K562 (cell line): ENCODE results near the gene ZBTB43. TPM values are rescaled to one million over a fixed set of nuclear protein-coding genes. Genes with fewer than 3 reads are reported as not detected.

ENCODE experiments used
- ATAC-seq: fragments of 200-7000 bp; cut with Tn5 transposase; 3 replicates; pipeline ENCODE4 v1.9.1; 2020; ENCODE audit warnings: moderate library complexity
- BruUV-seq: library from RNA; stranded (reverse); fragments of 400-500 nt; replicated peaks from 2 replicates; lab custom pipeline; 2021; lab: Mats Ljungman, UMichigan
- CTCF ChIA-PET: fragments of 300-600 bp; formaldehyde crosslinking; extraction: SDS; loops from one replicate; lab custom pipeline; 2021; ENCODE audit warnings: low intra/inter-chr PET ratio; lab: Yijun Ruan, JAX
- POLR2A ChIA-PET: fragments of 300-600, 350-650 bp; sonication (Branson Sonifier 250); formaldehyde crosslinking; extraction: SDS; loops from one replicate; lab custom pipeline; 2021; ENCODE audit warnings: antibody characterized with exemption, inconsistent platforms; lab: Yijun Ruan, JAX
- DNase-seq, 4 experiments: peaks; one replicate each; pipeline versions ENCODE4 v3.0.0 to v3.0.0-alpha.2; 2011 to 2018; ENCODE audit warnings: low spot score in 3 of 4, mixed read lengths in 3 of 4; ENCODE audit errors: extremely low read depth in 1 of 4
- FAIRE-seq: peaks from 2 replicates; lab custom pipeline; 2011; peaks lifted over from hg19 to GRCh38; lab: Jason Lieb, UNC
- H2AFZ ChIP-seq: 2 replicates; pipeline ENCODE4 v1.6.0; 2011; ENCODE audit warnings: low read depth, low read length, control low read depth, inconsistent platforms
- H3K27ac ChIP-seq: fragments of 200-600 bp; 3 replicates; pipeline ENCODE4 v1.8.0; 2011; ENCODE audit warnings: low read depth, mild to moderate bottlenecking, control low read depth, inconsistent platforms, low read length, moderate library complexity, mixed read lengths; ENCODE audit errors: extremely low read depth
- H3K27me3 ChIP-seq, 2 experiments: fragments of 300-600 bp in 1 of 2; 2 replicates in 1 of 2; 3 replicates in 1 of 2; pipeline versions ENCODE4 v1.6.0 to v1.8.0; 2011; ENCODE audit warnings: inconsistent platforms in 2 of 2, low read length in 2 of 2, mild to moderate bottlenecking in 1 of 2, mixed read lengths in 1 of 2, moderate library complexity in 1 of 2; ENCODE audit not compliant: control insufficient read depth in 2 of 2, insufficient read depth in 2 of 2
- H3K36me3 ChIP-seq: fragments of 300-600 bp; 3 replicates; pipeline ENCODE4 v1.8.0; 2011; ENCODE audit warnings: mild to moderate bottlenecking, low read length, inconsistent platforms; ENCODE audit not compliant: control insufficient read depth, insufficient read depth
- H3K4me1 ChIP-seq, 2 experiments: fragments of 200-600 bp in 1 of 2; replicated peaks in 1 of 2; 2 replicates in 1 of 2; 3 replicates in 1 of 2; pipeline versions ENCODE4 v1.5.1 to v1.8.0; 2011; ENCODE audit warnings: inconsistent platforms in 2 of 2, low read length in 2 of 2, mild to moderate bottlenecking in 1 of 2, mixed read lengths in 1 of 2, moderate library complexity in 1 of 2; ENCODE audit not compliant: control insufficient read depth in 2 of 2, insufficient read depth in 2 of 2
- H3K4me2 ChIP-seq: 2 replicates; pipeline ENCODE4 v1.6.1; 2011; ENCODE audit warnings: low read length, control low read depth, inconsistent platforms, mixed read lengths; ENCODE audit not compliant: insufficient read depth
- H3K4me3 ChIP-seq: fragments of 200-600 bp; sonication (generic), shearing (Covaris generic); 2 replicates; pipeline ENCODE4 v1.5.1; 2016; ENCODE audit warnings: control low read depth, inconsistent platforms
- H3K79me2 ChIP-seq: fragments of 200-600 bp; 3 replicates; pipeline ENCODE4 v1.8.0; 2011; ENCODE audit warnings: low read length, inconsistent platforms; ENCODE audit not compliant: control insufficient read depth, insufficient read depth
- H3K9ac ChIP-seq, 2 experiments: 2 replicates each; pipeline versions ENCODE4 v1.6.0 to v1.6.1; 2011; ENCODE audit warnings: low read depth in 2 of 2, low read length in 2 of 2, control low read depth in 1 of 2, inconsistent platforms in 1 of 2, mild to moderate bottlenecking in 1 of 2, mixed read lengths in 1 of 2; ENCODE audit not compliant: insufficient read depth in 1 of 2
- H3K9me1 ChIP-seq: one replicate; pipeline ENCODE4 v1.6.0; 2011; ENCODE audit warnings: inconsistent platforms, mild to moderate bottlenecking, low read length, moderate library complexity; ENCODE audit not compliant: control insufficient read depth, insufficient read depth
- H3K9me3 ChIP-seq: replicated peaks from 2 replicates; pipeline ENCODE4 v1.5.1; 2011; ENCODE audit warnings: low read depth, low read length, inconsistent platforms; ENCODE audit not compliant: control insufficient read depth, insufficient read depth
- H4K20me1 ChIP-seq: replicated peaks from 2 replicates; pipeline ENCODE4 v1.6.1; 2011; ENCODE audit warnings: low read length, inconsistent platforms, mixed read lengths; ENCODE audit not compliant: control insufficient read depth, insufficient read depth
- CAMTA2 ChIP-seq: fragments of 250-450 bp; sonication (Bioruptor Pico); conservative IDR thresholded peaks from 2 replicates; pipeline ENCODE4 v1.5.1; 2022
- ELF1 ChIP-seq: fragments of 200-800 bp; sonication (Bioruptor generic); IDR thresholded peaks from 2 replicates; pipeline ENCODE4 v1.6.1; 2016; ENCODE audit warnings: missing genetic modification characterization, missing compliant biosample characterization
- KDM2B ChIP-seq: fragments of 250-450 bp; sonication (Bioruptor Pico); IDR thresholded peaks from 2 replicates; pipeline ENCODE4 v1.8.0; 2021; ENCODE audit warnings: mild to moderate bottlenecking, moderate library complexity
- KDM4B ChIP-seq, 2 experiments: fragments of 450-650 bp in 1 of 2; sonication (generic) in 1 of 2; IDR thresholded peaks; 2 replicates each; pipeline ENCODE4 v1.6.1; 2016 to 2017; ENCODE audit warnings: borderline replicate concordance in 2 of 2, antibody characterized with exemption in 1 of 2, low read depth in 1 of 2, mild to moderate bottlenecking in 1 of 2
- MECOM ChIP-seq: fragments of 250-450 bp; sonication (Bioruptor Pico); IDR thresholded peaks from 2 replicates; pipeline ENCODE4 v1.8.0; 2022; ENCODE audit warnings: inconsistent platforms
- PCBP2 ChIP-seq: fragments of 200-400 bp; formaldehyde crosslinking; IDR thresholded peaks from 2 replicates; pipeline ENCODE4 v1.6.1; 2018; ENCODE audit warnings: low read length, low read depth, mild to moderate bottlenecking, moderate library complexity; ENCODE audit not compliant: poor library complexity, severe bottlenecking
- PHB ChIP-seq: fragments of 250-450 bp; sonication (Bioruptor Pico); IDR thresholded peaks from 2 replicates; pipeline ENCODE4 v1.5.0; 2021
- RBM39 ChIP-seq: fragments of 200-400 bp; formaldehyde crosslinking; optimal IDR thresholded peaks from 2 replicates; pipeline ENCODE3; 2018; ENCODE audit warnings: low read depth, low read length
- RCOR1 ChIP-seq, 2 experiments: IDR thresholded peaks; 2 replicates each; pipeline ENCODE4 v1.6.1; 2012; ENCODE audit warnings: low read depth in 2 of 2, low read length in 2 of 2, borderline replicate concordance in 1 of 2, improper control_type of control experiment in 1 of 2
- SMARCE1 ChIP-seq: fragments of 450-650 bp; IDR thresholded peaks from 2 replicates; pipeline ENCODE4 v1.7.1; 2016; ENCODE audit warnings: mild to moderate bottlenecking
- SNIP1 ChIP-seq: fragments of 450-650 bp; IDR thresholded peaks from 2 replicates; pipeline ENCODE4 v1.7.1; 2017; ENCODE audit warnings: low read depth, mild to moderate bottlenecking
- SREBF1 ChIP-seq: fragments of 150-350 bp; IDR thresholded peaks from 2 replicates; pipeline ENCODE4 v1.6.1; 2014; ENCODE audit warnings: antibody characterized with exemption, low read depth, low read length, borderline replicate concordance
- STAG1 ChIP-seq: sonication (generic); formaldehyde crosslinking; IDR thresholded peaks from 2 replicates; pipeline ENCODE4 v1.5.0; 2020; ENCODE audit warnings: missing genetic modification reagents, borderline replicate concordance
- UBTF ChIP-seq, 2 experiments: IDR thresholded peaks; 2 replicates each; pipeline ENCODE4 v1.6.1; 2012; ENCODE audit warnings: improper control_type of control experiment in 2 of 2, low read depth in 2 of 2, low read length in 2 of 2, borderline replicate concordance in 1 of 2
- ZBTB26 ChIP-seq: fragments of 450-650 bp; formaldehyde crosslinking; IDR thresholded peaks from 2 replicates; pipeline ENCODE4 v1.4.0; 2022; ENCODE audit warnings: missing genetic modification characterization
- ZFP91 ChIP-seq: sonication (generic); formaldehyde crosslinking; IDR thresholded peaks from 2 replicates; pipeline ENCODE4 v1.8.0; 2022; ENCODE audit warnings: mild to moderate bottlenecking, missing genetic modification reagents
- ZNF143 ChIP-seq: sonication (generic); formaldehyde crosslinking; IDR thresholded peaks from 2 replicates; pipeline ENCODE4 v1.9.0; 2022; ENCODE audit warnings: mild to moderate bottlenecking, missing genetic modification reagents
- ZNF583 ChIP-seq: fragments of 250-450 bp; sonication (Bioruptor Pico); IDR thresholded peaks from 2 replicates; pipeline ENCODE4 v1.4.0; 2020
- WGBS: fragments of 100-300 bp; shearing (Covaris generic); methylation state at CpG from one replicate; pipeline ENCODE4 v1.1.6; 2016; ENCODE audit warnings: low coverage, mixed read lengths; ENCODE audit not compliant: insufficient coverage; ENCODE audit errors: missing lambda C conversion rate; 5-methylcytosine and 5-hydroxymethylcytosine counted together
- in situ Hi-C: fragments of 300-500 bp; cut with MboI; formaldehyde crosslinking; loops from 4 replicates; pipeline ENCODE4 v1.15.0; 2018; ENCODE audit warnings: inconsistent platforms, mixed read lengths
- intact Hi-C: fragments of 100-400 bp; cut with micrococcal nuclease; formaldehyde crosslinking; loops from 2 replicates; pipeline ENCODE4 v1.14.2; 2022
- polyA plus RNA-seq, 8 experiments: library from polyadenylated mRNA; depleted of rRNA in 4 of 8; stranded (reverse) in 5 of 8; unstranded in 3 of 8; fragments of >200 nt; fragmentation: Nextera tagmentation in 2 of 8; fragmentation: Illumina TruSeq in 1 of 8; extraction: Ambion mirVana in 2 of 8; extraction: Trizol in 1 of 8; gene quantifications; 2 replicates each; pipeline versions ENCODE4 v1.2.1 to v1.2.3, GENCODE V29; 2011 to 2014; ENCODE audit warnings: inconsistent platforms in 1 of 8, missing spikeins in 1 of 8
- total RNA-seq, 7 experiments: library from RNA; depleted of rRNA in 6 of 7; stranded (reverse); fragments of >200 nt in 6 of 7; fragmentation: Illumina TruSeq in 2 of 7; extraction: Trizol in 2 of 7; gene quantifications; 2 replicates each; pipeline versions ENCODE4 v1.2.1 to v1.2.3, GENCODE V29; 2011 to 2021; ENCODE audit warnings: low replicate concordance in 1 of 7

ZBTB43 gene
- total and polyA plus RNA-seq, 9 of the 15 experiments (the other 6 are each of a cell fraction or from before 2014, with no cell fraction given): 3.9 to 17.2 (median 9.1) TPM

DNA sequence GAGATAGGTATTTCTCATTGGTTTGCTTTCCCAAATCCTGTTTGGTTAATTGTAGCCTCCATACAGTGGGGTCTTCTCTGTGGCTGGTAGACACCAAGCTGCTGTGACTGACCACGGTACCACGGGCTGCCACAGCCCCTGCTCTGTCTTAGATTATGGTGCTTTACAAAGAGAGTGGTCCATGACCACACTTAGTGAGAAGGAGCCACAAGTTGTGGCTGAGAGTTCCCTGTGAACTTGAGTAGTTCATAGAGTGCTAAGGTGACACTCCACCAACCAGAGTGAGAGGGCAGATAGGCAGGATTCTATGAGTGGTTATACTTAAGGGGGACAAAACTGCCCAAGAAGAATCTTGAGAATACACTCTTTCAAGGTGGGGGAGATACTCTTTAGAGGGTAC, 29.8 kb downstream of the ZBTB43 start (continued):
- TF ChIP-seq UBTF (IDR thresholded peaks at IDR 0.05; ENCODE audit: borderline replicate concordance in 1 of 2, low read depth in 2 of 2, low read length in 2 of 2): no peak

DNA sequence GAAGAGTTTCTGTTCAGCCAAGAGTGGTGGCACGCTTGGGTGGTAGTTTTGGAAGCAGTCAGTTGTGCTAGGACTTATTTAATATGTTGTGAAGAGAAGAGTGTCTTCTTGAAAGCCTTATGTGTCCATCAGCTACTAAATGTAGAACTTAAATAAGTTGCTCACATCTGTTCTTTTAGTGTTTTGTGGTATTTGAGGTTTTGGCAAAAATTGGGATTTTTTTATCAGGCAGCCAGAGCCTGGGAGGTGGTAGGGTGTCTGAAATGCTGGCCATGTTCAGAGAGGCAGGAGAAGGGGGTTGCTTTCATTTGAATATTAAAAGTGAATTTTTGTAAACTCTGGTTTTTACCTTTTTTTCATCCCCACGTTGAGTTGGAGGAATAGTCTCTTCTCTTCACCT, 31.4 kb downstream of the ZBTB43 start:
- no peaks in the 10 kb centered on the region for H4K20me1 ChIP-seq
- no peak overlapping the region for H3K4me3 ChIP-seq
- FAIRE-seq (no peak), ATAC-seq (no peak), DNase-seq (no peak)
- H3K4me2 ChIP-seq: no peak overlapping the region
- BruUV-seq: no TSS peak
- peaks cover 12% of the 10 kb centered on the region; the same call in 2 of the 3 replicates for H3K79me2 ChIP-seq
- no peak overlapping the region for H3K9ac ChIP-seq
- in situ Hi-C loops (no loop called here), intact Hi-C loops (no loop called here)
- H3K4me1 ChIP-seq: no peaks in the 10 kb centered on the region
- POLR2A ChIA-PET: interaction anchor here (0.6 kb wide), 1 partner anchor 24 kb away, joined by 3 read pairs; no protein-coding TSS in a partner anchor
- CTCF ChIA-PET: no interaction called here
- H3K36me3 ChIP-seq: peaks cover 51% of the 10 kb centered on the region
- WGBS: 88% methylated on average over 2 of the region's 2 CpGs
- peaks cover 4% of the 10 kb centered on the region for H3K9me1 ChIP-seq
- H2AFZ ChIP-seq: no peak overlapping the region
- H3K9me3 ChIP-seq: no peaks in the 10 kb centered on the region
- no peak overlapping the region for H3K27ac ChIP-seq
- H3K27me3 ChIP-seq: no peaks in the 10 kb centered on the region
- no peak for TF ChIP-seq RBM39
- TF ChIP-seq KDM4B (IDR thresholded peaks at IDR 0.05; ENCODE audit: borderline replicate concordance in 2 of 2, low read depth in 1 of 2): no peak
- no peak for TF ChIP-seq SMARCE1
- no peak for TF ChIP-seq PCBP2
- TF ChIP-seq SREBF1: no peak
- TF ChIP-seq SNIP1: no peak
- TF ChIP-seq ZNF583 (CRISPR knock-in tag): no peak
- TF ChIP-seq ZBTB26 (CRISPR knock-in tag): no peak
- TF ChIP-seq KDM2B (CRISPR knock-in tag): no peak
- TF ChIP-seq PHB (CRISPR knock-in tag): no peak
- no peak for TF ChIP-seq STAG1 (CRISPR knock-in tag)
- TF ChIP-seq ELF1 (tag): no peak
- TF ChIP-seq RCOR1 (IDR thresholded peaks at IDR 0.05; ENCODE audit: borderline replicate concordance in 1 of 2, low read depth in 2 of 2, low read length in 2 of 2): no peak
- TF ChIP-seq ZNF143 (CRISPR knock-in tag): no peak
- TF ChIP-seq MECOM (CRISPR knock-in tag): no peak
- no peak for TF ChIP-seq CAMTA2 (CRISPR knock-in tag)
- TF ChIP-seq ZFP91 (CRISPR knock-in tag): no peak
